Pancreas (tissue), 10 donors: ENCODE results near the gene NDUFB10. TPM values are rescaled to one million over a fixed set of nuclear protein-coding genes. Genes with fewer than 3 reads are reported as not detected.
"Not testable (repeated sequence)": the region's sequence is repeated elsewhere in the genome, so short reads cannot be mapped to it uniquely, and the experiment has no call there.

Experiments
- ATAC-seq, 4 donors: fragments of 200-7000 bp; cut with Tn5 transposase; one replicate each; pipeline versions ENCODE4 v1.8.0 to v1.9.1; 2020; ENCODE audit warnings: mild to moderate bottlenecking in 4 of 4, moderate library complexity in 4 of 4
- DNase-seq, 6 donors: peaks; one replicate each; pipeline ENCODE4 v3.0.0-alpha.2; 2020
- FAIRE-seq: peaks from 2 replicates; lab custom pipeline; 2012; peaks lifted over from hg19 to GRCh38; lab: Jason Lieb, UNC
- H3K27ac ChIP-seq, 4 donors: fragments of 200-600 bp; sonication (generic); 1 replicate in 3 of 4; 2 replicates in 1 of 4; pipeline versions ENCODE4 v1.5.0 to v1.8.0; 2020
- H3K27me3 ChIP-seq, 4 donors: fragments of 200-600 bp; one replicate each; pipeline ENCODE4 v1.8.0; 2021
- H3K36me3 ChIP-seq, 3 donors: fragments of 200-600 bp; sonication (generic) in 1 of 3; one replicate each; pipeline versions ENCODE4 v1.5.0 to v1.8.0; 2020 to 2021
- H3K4me1 ChIP-seq, 3 donors: fragments of 200-600 bp; one replicate each; pipeline ENCODE4 v1.8.0; 2021
- H3K4me3 ChIP-seq, 4 donors: fragments of 200-600 bp; sonication (generic) in 2 of 4; one replicate each; pipeline versions ENCODE4 v1.5.0 to v1.8.0; 2020 to 2021
- H3K9me3 ChIP-seq, 4 donors: fragments of 200-600 bp; one replicate each; pipeline ENCODE4 v1.8.0; 2021
- CTCF ChIP-seq, 4 donors: fragments of 200-600 bp; sonication (generic) in 3 of 4; IDR thresholded peaks; one replicate each; pipeline versions ENCODE4 v1.5.0 to v1.8.0; 2021; ENCODE audit warnings: antibody characterized with exemption in 4 of 4
- WGBS, 2 donors: extraction: QIAGEN DNeasy Blood & Tissue Kit; methylation state at CpG; one replicate each; pipeline ENCODE4 v1.1.7; 2013; 5-methylcytosine and 5-hydroxymethylcytosine counted together
- intact Hi-C, 3 donors: fragments of 100-400 bp; cut with DNase I; formaldehyde crosslinking; loops; one replicate each; pipeline versions ENCODE4 v1.11.1 to v1.14.2; 2022
- polyA plus RNA-seq, 2 donors: library from polyadenylated mRNA; stranded (reverse); fragments of 200-250 nt; gene quantifications; one replicate each; pipeline ENCODE4 v1.2.3, GENCODE V29; 2013
- total RNA-seq, 6 donors: library from RNA; stranded (reverse); fragmentation: NEBNext Ultra II Directional in 4 of 6; extraction: Animal tissue kit (Norgen Biotek cat#: 25700) in 4 of 6; gene quantifications; one replicate each; pipeline versions ENCODE4 v1.2.1 to v1.2.4, GENCODE V29; 2021 to 2023
- donor health status: healthy with polysubstance abuse.
- donor health status: DM: no; HTN: no; CAD: no; lungs with moderate emphysema.
- donor health status: DM: no; HTN: no; CAD: no.
- donor health status: control.
- donor health status: control.
- donor health status: Bipolar disorder and iron deficiency.
- donor health status: DM: yes; HTN: yes; CAD: no.
- donor health status: DM: no; HTN: no; CAD: no.
- donor health status: DM: no; HTN: no; CAD: no.
- donor health status: DM: yes; HTN: yes; CAD: no.

Gene NDUFB10
- total and polyA plus RNA-seq, 8 donors, result 54.0 to 108 (median 65.9) TPM

GRCh38 chr16:1938910-1939309 lies 20.4 kb upstream of the NDUFB10 start:
- DNase-seq, result peak in 1 of 6 donors; percentile 55
- no peak for TF ChIP-seq CTCF (IDR thresholded peaks at IDR 0.05)
- Histone ChIP-seq H3K27ac (no peak overlapping the region), H3K4me3 (peak overlapping the region in 1 of 4 donors; percentile 79), H3K36me3 (peaks cover 3 to 22% (median 7%) of the 10 kb centered on the region in 3 donors), H3K4me1 (peaks cover 0 to 25% (median 18%) of the 10 kb centered on the region in 3 donors), H3K9me3 (no peaks in the 10 kb centered on the region), H3K27me3 (no peaks in the 10 kb centered on the region)
- ATAC-seq, result no peak
- no peak for FAIRE-seq
- 66 to 78% methylated on average over 17 of the region's 17 CpGs for WGBS, 2 donors
- intact Hi-C loops, result no loop called here

GRCh38 chr16:1939833-1940232 lies 19.5 kb upstream of the NDUFB10 start:
- peak overlapping the region in 3 of 4 donors; percentile 76 to 90 (median 85) for H3K27ac ChIP-seq
- not testable (repeated sequence) for ATAC-seq, FAIRE-seq

GRCh38 chr16:1940273-1941161 lies 18.8 kb upstream of the NDUFB10 start:
- TF ChIP-seq CTCF (IDR thresholded peaks at IDR 0.05), result no peak
- Histone ChIP-seq H3K4me3 (peak overlapping the region in 3 of 4 donors; percentile 60 to 79 (median 79)), H3K4me1 (peaks cover 0 to 25% (median 18%) of the 10 kb centered on the region in 3 donors), H3K36me3 (peaks cover 3 to 22% (median 7%) of the 10 kb centered on the region in 3 donors), H3K27me3 (no peaks in the 10 kb centered on the region), H3K9me3 (no peaks in the 10 kb centered on the region), H3K27ac (peak overlapping the region; percentile 76 to 90 (median 86))
- WGBS, 2 donors, result 39 to 41% methylated on average over 23 of the region's 23 CpGs
- intact Hi-C loops, result no loop called here
- FAIRE-seq, result no peak
- ATAC-seq, result peak; percentile 60 to 67 (median 66)
- peak; percentile 72 to 97 (median 94) for DNase-seq

More at GRCh38 chr16:1939833-1940232, 19.5 kb upstream of the NDUFB10 start:
- Histone ChIP-seq H3K4me3 (peak overlapping the region in 1 of 4 donors; percentile 79), H3K36me3 (peaks cover 3 to 22% (median 7%) of the 10 kb centered on the region in 3 donors), H3K4me1 (peaks cover 0 to 25% (median 18%) of the 10 kb centered on the region in 3 donors)
- intact Hi-C loops, H3K9me3 ChIP-seq, DNase-seq, H3K27me3 ChIP-seq: not testable (repeated sequence)
- 42 to 47% methylated on average over 8 of the region's 8 CpGs for WGBS, 2 donors

- H3K36me3 ChIP-seq, result peaks cover 3 to 22% (median 7%) of the 10 kb centered on the region in 3 donors
- H3K27me3 ChIP-seq, result no peaks in the 10 kb centered on the region
- TF ChIP-seq CTCF (IDR thresholded peaks at IDR 0.05), result peak in 3 of 4 donors; percentile 14 to 38 (median 22)
- H3K4me3 ChIP-seq, result peak overlapping the region; percentile 59 to 79 (median 70)
- peak; percentile 68 to 88 (median 78) for DNase-seq
- H3K9me3 ChIP-seq, result no peaks in the 10 kb centered on the region
- intact Hi-C loops, result no loop called here
- H3K4me1 ChIP-seq, result peaks cover 0 to 25% (median 18%) of the 10 kb centered on the region in 3 donors
- no peak for FAIRE-seq
- WGBS, 2 donors, result 38 to 43% methylated on average over 30 of the region's 30 CpGs
- ATAC-seq, result peak; percentile 30 to 41 (median 38)
- H3K27ac ChIP-seq, result peak overlapping the region; percentile 76 to 90 (median 86)
These were observed 17.9 kb upstream of the NDUFB10 start for GRCh38 chr16:1941162-1942046.
